Activated naive CD8-positive, alpha-beta T cell treated with anti-CD3 and anti-CD28 coated beads, Interleukin-2, amount 50 U/mL, for 16 hours (primary cell): Measurements from ENCODE around the gene AIG1.
"Not testable (repeated sequence)": the region's sequence is repeated elsewhere in the genome, so short reads cannot be mapped to it uniquely, and the experiment has no call there.

ENCODE experiments used
- DNase-seq: peaks from one replicate; pipeline ENCODE4 v3.0.0-alpha.2; 2020; ENCODE audit warnings: low read depth, low spot score

AIG1 gene

DNA sequence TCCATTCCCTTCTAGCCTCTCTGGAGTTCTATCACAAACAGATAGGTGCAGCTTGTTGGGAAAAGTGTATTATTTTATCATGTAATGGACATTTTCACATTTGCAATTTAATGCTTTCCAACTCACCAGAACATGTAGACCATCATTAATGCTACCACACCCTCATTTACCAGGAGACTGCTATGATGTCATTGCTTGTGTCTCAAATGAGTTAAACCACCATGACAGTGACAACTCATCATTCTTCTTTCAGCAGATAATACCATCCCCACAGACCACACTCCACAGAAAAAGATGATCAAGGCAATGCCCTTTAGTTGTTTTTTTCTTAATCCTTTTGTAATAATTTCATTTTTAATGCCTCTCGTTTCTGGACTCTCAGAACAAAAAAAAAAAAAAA is 168.7 kb downstream of the AIG1 start:
- no peak for DNase-seq

DNA sequence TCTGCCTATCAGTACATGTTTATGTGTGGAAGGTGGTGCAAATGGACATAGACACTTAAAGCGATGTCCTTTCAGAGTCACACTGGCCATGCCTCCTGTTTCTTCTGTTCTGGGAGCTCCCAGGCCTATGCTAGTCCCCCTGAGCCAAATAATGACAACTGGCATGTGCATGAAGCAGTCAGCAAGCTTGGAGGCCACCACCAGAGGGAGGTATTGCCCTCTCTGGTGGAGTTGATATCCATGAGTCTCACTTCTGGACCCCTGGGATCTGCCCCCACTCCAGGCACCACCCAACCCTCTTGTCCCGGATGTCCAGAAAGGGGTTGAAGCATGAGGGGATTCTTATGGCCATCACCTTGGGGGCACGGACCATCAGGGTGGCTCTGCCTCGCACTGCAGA is 172.2 kb downstream of the AIG1 start:
- no peak for DNase-seq

DNA sequence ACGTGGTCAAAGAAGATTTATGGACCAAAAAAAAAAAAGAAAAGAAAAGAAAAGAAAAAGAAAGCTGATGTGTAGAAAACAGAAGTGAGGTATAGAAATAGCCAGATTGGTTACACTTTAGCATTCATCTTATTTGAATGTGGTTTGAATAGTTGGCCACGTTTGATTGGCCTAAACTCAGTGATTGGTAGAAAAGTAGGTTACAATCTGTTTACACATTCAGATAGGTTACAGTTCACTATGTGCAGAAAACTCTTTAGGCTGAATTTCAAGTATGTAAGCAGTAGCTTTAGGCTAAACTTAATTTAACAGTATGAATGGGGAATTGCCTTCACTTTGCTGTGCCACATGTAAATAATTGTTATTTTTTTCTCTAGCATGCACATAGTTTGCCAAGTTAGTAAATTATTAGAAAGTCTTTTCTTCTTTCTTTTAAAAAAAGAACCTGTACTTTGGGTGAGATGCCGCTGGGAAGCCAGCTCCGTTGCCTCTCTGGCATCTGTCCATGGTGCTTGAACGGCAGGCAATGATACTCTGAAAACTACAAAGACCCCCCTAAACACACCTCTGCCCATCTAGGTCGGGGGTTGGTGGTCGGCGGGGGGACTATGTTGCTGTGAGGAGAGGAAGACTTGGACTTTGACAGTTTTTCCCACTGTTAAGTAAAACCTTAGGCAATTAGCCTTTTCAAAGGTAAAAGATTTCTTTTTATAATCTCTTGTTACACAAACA is 173.0 kb downstream of the AIG1 start:
- no peak for DNase-seq

DNA sequence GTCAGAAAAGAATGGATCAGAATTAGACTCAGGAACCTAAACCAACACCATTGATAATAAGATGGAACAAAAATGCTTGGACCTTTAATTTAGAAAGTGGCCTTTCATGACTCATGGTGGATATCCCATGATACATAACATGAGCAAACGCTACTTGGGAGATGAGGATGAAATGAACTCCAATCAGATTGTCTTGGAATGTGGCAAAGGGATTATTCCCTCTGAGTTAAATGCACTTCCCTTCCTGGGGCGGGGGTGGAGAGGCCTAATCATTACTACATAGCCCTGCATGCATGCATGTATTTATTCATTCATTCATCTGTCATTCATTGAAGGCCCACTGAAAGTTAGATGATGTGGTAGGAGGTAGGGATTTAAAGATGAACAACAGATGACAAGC is 174.0 kb downstream of the AIG1 start:
- DNase-seq: no peak

DNA sequence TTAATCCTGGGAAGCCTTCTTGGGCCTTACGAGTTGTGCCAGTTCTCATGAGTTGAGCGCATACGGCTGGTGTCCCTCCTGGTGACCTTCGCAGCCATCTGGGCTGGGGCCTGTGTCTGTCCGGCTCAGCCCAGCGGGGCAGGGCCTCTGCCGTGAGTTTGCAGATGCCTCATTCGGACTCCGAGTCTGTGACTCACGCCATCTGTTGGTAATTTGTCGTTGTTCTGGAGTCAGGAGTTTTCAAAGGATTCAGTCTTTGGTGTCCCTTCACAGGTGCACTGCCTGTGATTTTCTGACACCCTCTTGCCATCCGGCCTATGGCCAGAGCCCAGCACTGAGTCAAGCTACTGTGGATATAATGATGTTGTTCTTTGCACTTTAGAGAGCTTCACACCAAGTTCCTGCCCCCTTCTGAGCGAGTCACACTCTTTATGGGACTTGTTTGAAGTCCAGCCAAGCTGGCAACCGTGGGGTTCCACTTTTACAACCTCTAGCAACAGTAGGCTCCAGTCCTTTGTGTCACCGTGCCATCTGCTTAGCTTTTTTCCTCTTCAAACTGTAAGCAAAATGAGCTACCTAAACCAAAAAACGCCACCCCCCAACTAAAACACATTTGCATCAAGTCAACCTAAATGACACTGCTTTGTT is 175.6 kb downstream of the AIG1 start:
- DNase-seq: no peak

DNA sequence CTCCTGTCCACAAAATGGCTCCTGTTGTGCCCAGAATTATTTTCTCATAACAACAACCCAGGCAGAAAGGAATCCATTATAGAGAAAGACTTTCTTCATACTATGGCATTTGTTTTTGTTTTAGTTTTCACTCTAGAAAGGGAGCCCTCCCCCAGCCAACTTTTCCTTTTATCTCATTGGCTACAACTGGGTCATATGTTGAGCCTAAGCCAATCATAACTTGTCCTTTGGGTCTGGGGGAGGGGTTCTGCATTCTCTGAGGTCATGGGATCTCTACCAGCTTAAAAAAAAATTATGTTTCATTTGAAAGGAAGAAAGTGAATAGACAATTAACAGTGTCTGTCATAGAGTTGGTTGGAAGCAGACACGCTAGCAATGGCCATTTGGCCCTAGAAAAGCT is 177.6 kb downstream of the AIG1 start:
- no peak for DNase-seq

DNA sequence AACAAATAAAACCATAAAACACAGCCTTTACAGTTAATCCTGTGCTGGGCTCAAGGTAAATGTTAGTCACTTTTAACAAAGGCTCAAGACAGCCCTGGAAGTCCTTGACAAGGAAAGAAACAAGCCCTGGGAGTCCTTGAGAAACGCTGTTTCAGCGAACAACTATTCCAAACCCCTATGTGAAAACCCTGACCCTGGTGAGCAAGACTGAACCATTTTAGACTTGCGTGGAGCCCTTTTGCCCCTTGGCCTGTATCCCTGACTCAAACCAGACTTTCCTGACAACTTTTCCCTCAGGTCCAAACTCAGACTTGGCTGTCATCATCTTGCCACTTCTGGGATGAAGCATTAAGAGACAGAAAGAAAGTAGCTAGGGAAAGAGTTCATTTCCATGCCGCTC is 180.4 kb downstream of the AIG1 start:
- no peak for DNase-seq

DNA sequence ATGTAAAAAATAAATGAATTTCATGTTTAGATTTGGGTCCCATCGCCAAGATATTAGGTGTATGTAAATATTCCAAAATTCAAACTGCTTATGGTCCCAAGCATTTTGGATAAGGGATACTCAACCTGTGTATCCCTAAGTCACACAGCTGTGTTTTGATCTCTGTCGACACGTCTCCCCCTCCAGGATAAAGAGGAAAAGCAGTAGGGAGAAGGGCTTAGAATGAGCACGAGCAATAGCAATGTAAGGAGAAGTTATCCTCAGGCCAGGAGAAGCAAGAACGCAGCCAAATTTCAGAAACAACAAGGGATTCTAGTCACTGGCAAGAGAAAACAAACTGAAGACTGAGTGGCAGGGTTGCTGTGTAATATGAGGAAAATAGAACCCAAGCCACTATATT is 181.2 kb downstream of the AIG1 start:
- DNase-seq: no peak

DNA sequence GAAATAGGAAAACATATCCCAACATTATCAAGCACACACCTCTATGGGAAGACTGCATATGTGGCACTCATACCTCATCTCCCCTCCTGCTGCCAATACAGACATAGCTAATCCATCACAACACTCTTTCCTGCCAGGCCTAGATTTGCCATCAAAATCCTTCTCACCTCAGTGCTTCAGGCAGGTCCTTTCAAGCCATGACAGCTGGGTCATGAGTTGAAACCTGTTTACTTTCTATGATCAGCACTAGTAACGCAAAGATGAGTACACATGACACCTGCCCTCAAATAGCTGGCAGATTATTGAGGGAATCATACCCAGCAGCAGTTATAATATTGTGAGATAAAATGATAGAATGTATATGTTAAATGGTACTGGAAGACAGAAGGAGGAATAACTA is 183.1 kb downstream of the AIG1 start:
- DNase-seq: no peak

DNA sequence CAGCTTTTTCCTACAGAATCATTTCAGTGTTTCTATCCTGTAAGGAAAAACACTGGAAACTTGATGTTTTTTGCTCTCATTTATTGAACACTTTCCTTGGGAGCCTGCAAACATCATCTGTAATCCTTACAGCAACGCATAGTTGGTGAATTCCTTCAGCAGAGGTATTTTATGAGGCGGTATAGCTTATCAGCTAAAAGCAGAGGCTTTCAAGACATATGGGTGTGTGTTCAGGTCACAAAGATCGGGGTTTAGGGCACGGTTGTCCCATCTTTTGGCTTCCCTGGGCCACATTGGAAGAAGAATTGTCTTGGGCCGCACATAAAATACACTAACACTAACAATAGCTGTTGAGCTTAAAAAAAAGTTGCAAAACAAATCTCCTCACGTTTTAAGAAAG is 185.0 kb downstream of the AIG1 start:
- DNase-seq: no peak

DNA sequence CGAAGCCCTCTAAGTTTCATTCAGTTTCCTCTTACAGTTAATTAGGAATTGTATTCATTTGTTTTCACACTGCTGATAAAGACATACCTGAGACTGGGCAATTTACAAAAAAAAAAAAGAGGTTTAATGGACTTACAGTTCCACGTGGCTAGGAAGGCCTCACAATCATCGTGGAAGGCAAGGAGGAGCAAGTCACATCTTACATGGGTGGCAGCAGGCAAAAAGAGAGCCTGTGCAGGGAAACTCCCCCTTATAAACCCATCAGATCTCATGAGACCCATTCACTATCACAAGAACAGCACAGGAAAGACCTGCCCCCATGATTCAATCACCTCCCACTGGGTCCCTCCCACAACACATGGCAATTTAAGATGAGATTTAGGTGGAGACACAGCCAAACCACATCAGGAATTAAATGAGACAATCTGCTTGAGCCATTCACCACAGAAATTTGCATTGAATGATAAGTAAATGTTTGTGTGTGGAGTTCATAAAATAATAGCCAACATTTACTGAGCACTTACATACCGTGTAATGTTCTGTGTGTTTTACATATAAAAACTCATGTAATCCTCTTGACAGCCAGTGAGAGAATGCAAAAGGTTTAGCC is 185.6 kb downstream of the AIG1 start:
- not testable (repeated sequence) for DNase-seq

DNA sequence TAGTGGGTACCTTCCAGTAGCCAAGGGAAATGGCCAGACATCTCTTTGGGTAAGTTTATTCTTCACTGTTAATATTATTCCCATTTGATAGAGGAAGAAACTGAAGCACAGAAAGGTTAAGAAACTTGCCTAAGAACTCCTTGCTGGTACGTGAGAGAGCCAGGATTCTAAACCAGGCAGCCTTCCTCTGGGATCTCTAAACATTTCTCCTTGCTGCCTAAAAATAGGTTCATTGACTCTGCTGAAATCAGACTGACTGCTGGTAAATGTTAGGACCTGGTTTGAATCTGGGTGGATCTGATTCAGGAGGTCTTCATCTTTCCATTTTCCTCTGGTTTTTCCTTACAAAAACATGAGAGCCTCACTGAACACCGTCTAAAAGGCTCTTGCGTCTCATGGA is 186.9 kb downstream of the AIG1 start:
- no peak for DNase-seq

DNA sequence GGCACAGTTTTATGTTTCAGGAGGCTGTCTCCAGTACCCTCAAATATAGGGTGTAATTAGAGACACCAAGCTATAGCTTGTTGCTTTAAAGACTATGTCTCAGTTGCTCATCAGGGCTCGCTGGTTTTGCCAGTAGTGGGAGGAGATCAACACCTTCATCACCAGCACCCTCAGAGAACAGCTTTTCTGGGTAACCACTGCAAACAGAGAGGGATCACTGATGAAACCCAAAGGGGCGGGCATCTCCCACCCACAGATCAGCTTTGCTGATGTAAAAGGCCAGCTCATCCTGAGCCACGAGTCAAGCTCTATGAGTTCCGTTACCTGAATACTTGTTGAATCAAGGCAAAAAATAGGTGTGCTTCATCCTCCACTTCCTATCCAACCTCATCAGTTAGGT is 187.7 kb downstream of the AIG1 start:
- DNase-seq: no peak

DNA sequence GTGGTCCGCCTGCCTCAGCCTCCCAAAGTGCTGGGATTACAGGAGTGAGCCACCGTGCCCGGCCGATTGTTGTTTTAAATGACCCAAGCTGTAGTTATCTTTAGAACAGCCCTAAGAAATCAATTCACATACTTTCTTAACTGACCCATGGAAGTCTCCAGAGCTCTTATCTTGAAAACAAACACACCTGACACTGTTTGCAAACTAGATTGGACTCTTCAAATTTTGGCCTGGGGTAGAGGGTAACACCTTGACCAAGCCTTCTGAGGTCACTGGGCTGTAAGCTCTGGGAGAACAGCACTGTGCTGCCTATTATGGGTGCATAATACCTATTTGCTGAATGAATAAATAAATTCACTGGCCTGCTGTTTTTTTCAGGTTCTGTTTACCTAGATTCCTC is 190.6 kb downstream of the AIG1 start:
- DNase-seq: no peak

DNA sequence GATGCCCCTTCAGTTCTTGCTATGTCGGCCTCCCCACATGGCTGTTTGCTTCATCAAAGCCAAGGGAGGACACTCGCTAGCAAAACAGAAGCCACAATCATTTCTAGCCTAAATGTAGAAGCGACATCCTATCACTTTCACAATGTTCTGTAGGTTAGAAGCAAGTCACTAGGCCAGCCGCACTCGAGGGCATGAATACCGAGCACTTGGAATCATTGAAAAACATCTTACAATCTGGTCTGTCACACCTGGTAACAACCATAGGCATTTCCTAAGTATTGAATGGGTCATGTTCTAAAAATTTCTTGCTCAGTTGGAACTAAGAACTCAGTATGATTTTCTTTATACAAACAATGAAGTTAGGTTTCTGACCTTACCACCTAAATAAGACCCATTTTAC is 192.3 kb downstream of the AIG1 start:
- DNase-seq: no peak

DNA sequence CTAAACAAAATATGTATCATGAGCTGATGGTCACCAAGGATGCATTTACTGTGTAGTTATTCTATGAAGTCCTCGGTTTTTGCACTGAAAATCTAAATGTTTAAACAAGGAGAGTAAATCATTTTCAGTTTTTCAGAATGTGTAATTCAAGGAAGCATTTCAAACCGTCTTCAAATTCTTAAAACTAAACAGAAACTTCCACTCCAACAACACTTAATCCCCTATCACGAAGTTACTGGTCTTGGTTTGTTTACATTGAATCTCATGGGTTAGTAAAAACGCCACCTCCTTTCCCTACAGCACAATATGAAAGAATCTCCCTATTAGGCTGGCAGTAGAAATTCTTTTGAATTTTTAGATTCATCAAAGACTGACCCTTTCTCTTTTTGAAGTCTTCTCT is 192.9 kb downstream of the AIG1 start:
- DNase-seq: no peak

DNA sequence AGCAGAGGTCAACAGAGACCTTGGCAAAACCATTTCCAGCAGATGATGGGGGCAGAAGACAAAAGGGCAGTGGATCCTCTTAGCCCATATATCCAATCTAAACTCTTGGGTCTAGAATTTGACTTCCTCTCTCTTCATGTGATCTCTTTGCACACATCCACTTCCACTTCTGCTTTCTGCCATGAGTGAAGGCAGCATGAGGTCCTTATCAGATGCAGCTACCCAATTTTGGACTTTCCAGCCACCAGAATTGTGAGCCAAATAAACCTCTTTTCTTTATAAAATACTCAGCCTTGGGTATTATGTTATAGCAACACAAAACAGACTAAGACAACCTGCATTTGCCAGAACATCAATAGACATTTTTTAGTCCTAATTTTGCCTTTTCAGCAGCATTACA is 198.3 kb downstream of the AIG1 start:
- DNase-seq: no peak

DNA sequence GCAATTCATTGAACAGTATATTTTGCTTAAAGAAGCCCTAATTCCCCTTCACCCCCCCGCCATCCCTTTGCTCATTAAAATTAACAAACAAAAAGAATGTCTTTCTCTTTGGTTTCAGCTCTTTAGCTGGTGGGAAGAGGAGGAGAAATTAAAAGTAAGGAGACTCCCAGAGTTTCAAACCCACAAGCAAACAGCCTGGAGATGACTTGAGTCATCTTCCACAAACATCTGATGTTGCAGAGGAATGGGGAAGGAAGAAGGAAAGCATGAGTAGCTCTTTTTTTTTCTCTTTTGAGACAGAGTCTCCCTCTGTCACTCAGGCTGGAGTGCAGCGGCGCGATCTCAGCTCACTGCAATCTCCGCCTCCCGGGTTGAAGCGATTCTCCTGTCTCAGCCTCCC is 200.2 kb downstream of the AIG1 start:
- no peak for DNase-seq

DNA sequence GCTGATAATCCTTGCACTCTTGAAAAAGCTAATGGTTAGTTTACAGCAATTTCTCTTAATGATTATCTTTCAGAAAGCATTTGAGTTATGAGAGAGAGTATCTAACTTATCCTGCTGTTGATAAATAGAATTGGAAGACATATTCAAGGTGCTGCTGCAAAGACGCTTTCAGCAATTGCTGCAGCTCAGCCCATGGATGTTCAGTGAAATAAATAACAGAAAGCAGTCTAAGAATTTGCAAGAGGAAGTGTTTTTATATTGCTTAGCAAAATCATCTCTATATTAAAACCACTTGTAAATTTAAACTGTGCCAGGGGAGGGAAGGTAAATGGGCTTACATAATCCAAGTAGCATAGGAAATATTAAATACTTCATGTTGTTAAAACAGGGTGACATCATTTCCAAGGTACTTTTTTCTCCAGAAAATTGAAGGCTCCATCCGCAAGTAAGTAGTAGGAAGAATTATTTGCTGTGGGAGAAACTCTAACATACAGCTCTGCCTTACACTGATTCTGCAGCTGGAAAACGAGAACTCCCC is 201.3 kb downstream of the AIG1 start:
- DNase-seq: no peak

DNA sequence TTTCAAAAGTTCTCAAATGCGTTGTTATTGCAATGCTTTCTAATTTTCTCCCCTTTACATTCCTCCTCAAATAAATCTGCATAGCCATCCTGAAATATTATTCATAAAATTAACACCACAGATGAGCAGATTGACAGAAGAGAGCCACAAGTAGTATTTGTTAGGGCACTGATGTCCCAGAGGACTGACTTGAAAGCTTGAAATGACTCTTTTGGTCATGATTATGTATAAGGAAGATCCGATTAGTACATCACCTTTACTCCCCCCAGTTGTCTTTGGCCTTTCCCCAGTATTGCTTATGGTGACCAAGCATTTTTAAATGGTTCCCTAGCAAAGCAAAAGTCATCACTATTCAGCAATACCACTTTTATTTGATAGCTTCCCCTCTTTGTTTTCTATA is 202.2 kb downstream of the AIG1 start:
- DNase-seq: no peak

DNA sequence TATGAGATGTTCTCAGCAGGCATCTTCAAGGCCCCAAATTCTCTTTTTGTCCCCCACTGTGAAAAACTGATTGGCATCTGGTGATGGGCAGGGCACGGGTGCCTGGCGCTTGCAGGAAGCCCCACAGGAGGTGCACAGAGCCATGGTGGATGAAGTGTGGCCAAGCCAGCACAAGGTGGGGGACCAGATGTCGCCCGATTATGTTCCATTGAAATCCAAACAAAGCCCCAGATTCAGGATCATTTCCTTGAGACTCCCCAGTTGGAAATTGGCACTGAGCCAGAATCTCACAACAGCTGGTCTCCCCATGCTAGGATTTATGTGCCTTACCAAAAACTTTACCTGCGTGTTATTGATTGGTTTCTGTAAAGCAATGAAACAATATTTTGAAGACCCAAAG is 203.7 kb downstream of the AIG1 start:
- no peak for DNase-seq

DNA sequence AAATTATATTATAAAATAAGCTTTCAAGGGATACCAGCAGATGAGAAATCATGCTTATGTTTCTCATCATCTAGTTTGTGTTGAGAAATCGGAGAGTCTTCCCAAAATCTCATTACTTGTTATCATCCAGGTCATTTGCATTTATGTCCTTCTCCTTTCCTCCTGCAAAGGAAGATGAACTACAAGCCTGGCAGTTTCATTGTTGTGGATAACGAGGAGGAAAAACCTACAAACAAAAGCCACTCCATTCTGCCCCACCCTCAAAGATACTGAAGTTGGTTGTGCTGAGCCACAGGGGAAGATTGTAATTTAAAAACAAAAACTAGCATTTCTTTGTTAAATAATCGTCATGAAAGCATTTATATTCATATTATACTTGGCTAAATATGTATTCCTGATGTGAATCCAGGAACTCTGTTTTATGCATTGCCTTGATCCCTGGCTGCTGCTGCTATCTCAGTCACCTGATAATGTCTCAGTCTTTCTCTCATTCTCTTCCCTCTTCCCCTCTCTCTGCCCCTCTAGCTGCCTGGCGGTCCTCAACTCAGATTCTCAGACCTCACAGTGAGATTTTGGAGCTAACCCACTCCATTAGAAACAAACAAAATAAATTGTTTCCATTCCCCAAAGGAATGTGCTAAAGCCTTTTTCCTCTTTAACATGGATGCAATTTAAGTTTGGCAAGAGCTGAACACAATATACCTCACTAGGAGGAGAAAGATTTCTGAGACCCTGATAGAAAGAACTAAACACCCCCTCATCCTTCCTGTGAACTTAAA is 204.5 kb downstream of the AIG1 start:
- DNase-seq: no peak
